HG02678 (cell line): Measurements from ENCODE around the gene GLI1.
"Not testable (repeated sequence)": the region's sequence is repeated elsewhere in the genome, so short reads cannot be mapped to it uniquely, and the experiment has no call there.

Experiments used
- ATAC-seq: cut with Tn5 transposase; IDR thresholded peaks from one replicate; pipeline ENCODE4 v1.9.1; 2021; ENCODE audit warnings: mild to moderate bottlenecking, moderate library complexity; ENCODE audit not compliant: unreplicated experiment

The GLI1 gene

GRCh38 chr12:57517187-57517586 lies 57.6 kb downstream of the GLI1 start:
- no peak for ATAC-seq

GRCh38 chr12:57517718-57518117 lies 58.1 kb downstream of the GLI1 start:
- ATAC-seq: not testable (repeated sequence)

GRCh38 chr12:57518176-57518919 lies 58.8 kb downstream of the GLI1 start:
- no peak for ATAC-seq

GRCh38 chr12:57518920-57519795 lies 59.6 kb downstream of the GLI1 start:
- ATAC-seq: no peak

- no peak for ATAC-seq
Measured at GRCh38 chr12:57519796-57520052, 60.1 kb downstream of the GLI1 start.

- ATAC-seq: peak; percentile 68
Measured at GRCh38 chr12:57520053-57520818, 60.7 kb downstream of the GLI1 start, which contains the start of gene DDIT3. DDIT3 (minus strand) TSS chr12:57520514; CDS start chr12:57517406, 3,108 bp downstream.

GRCh38 chr12:57521525-57522010 lies 62.0 kb downstream of the GLI1 start:
- ATAC-seq: no peak
